PC-3 (cell line): ENCODE results near the gene PPM1B. TPM values are rescaled to one million over a fixed set of nuclear protein-coding genes. Genes with fewer than 3 reads are reported as not detected.
A peak's percentile ranks its signal among the peaks of the same experiment; 100 is the strongest.

ENCODE experiments used
- ATAC-seq: fragments of 200-7000 bp; cut with Tn5 transposase; 2 replicates; pipeline ENCODE4 v1.9.1; 2020; ENCODE audit warnings: mild to moderate bottlenecking, moderate library complexity
- BruUV-seq: library from RNA; stranded (reverse); fragments of 400-500 nt; replicated peaks from 2 replicates; lab custom pipeline; 2021; lab: Mats Ljungman, UMichigan
- CTCF ChIA-PET: fragments of 300-600 bp; sonication (Branson Sonifier 250); formaldehyde crosslinking; loops from one replicate; lab custom pipeline; 2022; ENCODE audit warnings: antibody characterized with exemption; lab: Charles Lee
- POLR2A ChIA-PET: fragments of 300-600 bp; sonication (Branson Sonifier 250); formaldehyde crosslinking; loops from one replicate; lab custom pipeline; 2022; ENCODE audit warnings: antibody characterized with exemption; ENCODE audit not compliant: unreplicated experiment; lab: Charles Lee
- DNase-seq: peaks from one replicate; pipeline ENCODE4 v3.0.0-alpha.2; 2015
- H2AFZ ChIP-seq: fragments of 300-600 bp; sonication (generic); 2 replicates; pipeline ENCODE4 v1.6.0; 2016; ENCODE audit warnings: antibody characterized with exemption, low read length
- H3F3A ChIP-seq: fragments of 300-600 bp; sonication (generic); one replicate; pipeline ENCODE4 v1.6.0; 2017; ENCODE audit warnings: antibody characterized with exemption, low read length, control low read depth, mild to moderate bottlenecking; ENCODE audit not compliant: unreplicated experiment
- H3K27ac ChIP-seq: fragments of 300-600 bp; sonication (generic); 2 replicates; pipeline ENCODE4 v1.5.1; 2016; ENCODE audit warnings: mild to moderate bottlenecking, low read length
- H3K27me3 ChIP-seq: fragments of 300-600 bp; sonication (generic); 2 replicates; pipeline ENCODE4 v1.6.1; 2016; ENCODE audit warnings: low read length, mixed read lengths
- H3K36me3 ChIP-seq: fragments of 300-600 bp; sonication (generic); 2 replicates; pipeline ENCODE4 v1.6.1; 2016; ENCODE audit warnings: low read depth, mixed run types, low read length, mixed read lengths
- H3K4me1 ChIP-seq: fragments of 300-600 bp; sonication (generic); 2 replicates; pipeline ENCODE4 v1.5.1; 2016; ENCODE audit warnings: low read length; ENCODE audit not compliant: insufficient read depth
- H3K4me2 ChIP-seq: fragments of 300-600 bp; sonication (generic); 2 replicates; pipeline ENCODE4 v1.6.0; 2016; ENCODE audit warnings: low read length
- H3K4me3 ChIP-seq: fragments of 300-600 bp; sonication (generic); 2 replicates; pipeline ENCODE4 v1.5.1; 2016; ENCODE audit warnings: mild to moderate bottlenecking, low read length, mixed read lengths
- H3K79me2 ChIP-seq: fragments of 300-600 bp; sonication (generic); 2 replicates; pipeline ENCODE4 v1.6.1; 2017; ENCODE audit warnings: low read length, mixed read lengths
- H3K9ac ChIP-seq: fragments of 300-600 bp; sonication (generic); 2 replicates; pipeline ENCODE4 v1.6.0; 2016; ENCODE audit warnings: mild to moderate bottlenecking, low read length
- H3K9me2 ChIP-seq: fragments of 300-600 bp; sonication (generic); replicated peaks from 2 replicates; pipeline ENCODE4 v1.6.1; 2016; ENCODE audit warnings: mixed run types, low read length, mixed read lengths
- H3K9me3 ChIP-seq: fragments of 300-600 bp; sonication (generic); 2 replicates; pipeline ENCODE4 v1.6.1; 2016; ENCODE audit warnings: low read length, mixed read lengths
- H4K20me1 ChIP-seq: fragments of 300-600 bp; sonication (generic); 2 replicates; pipeline ENCODE4 v1.6.1; 2016; ENCODE audit warnings: low read length, mixed read lengths
- EZH2 ChIP-seq: fragments of 300-600 bp; sonication (generic); IDR thresholded peaks from one replicate; pipeline ENCODE4 v1.6.1; 2017; ENCODE audit warnings: antibody characterized with exemption, mild to moderate bottlenecking, low read length; ENCODE audit not compliant: unreplicated experiment
- EZH2phosphoT487 ChIP-seq: fragments of 300-600 bp; sonication (generic); IDR thresholded peaks from 2 replicates; pipeline ENCODE4 v1.6.1; 2018; ENCODE audit warnings: mild to moderate bottlenecking, antibody characterized with exemption, low read length, borderline replicate concordance
- intact Hi-C: fragments of 100-400 bp; cut with micrococcal nuclease; formaldehyde crosslinking; loops from 2 replicates; pipeline ENCODE4 v1.9.0; 2023
- total RNA-seq: library from RNA; depleted of rRNA; stranded (reverse); fragments of >200 nt; gene quantifications from 2 replicates; pipeline ENCODE4 v1.2.3, GENCODE V29; 2014
- TF ChIP-seq, protein P1 (sequence below): fragments of 300-600 bp; sonication (generic); conservative IDR thresholded peaks from 2 replicates; pipeline ENCODE4 v1.5.1; 2017; ENCODE audit warnings: antibody characterized with exemption, low read depth, mild to moderate bottlenecking, low read length

The PPM1B gene
- total RNA-seq, 1 experiment from 2014 or later: 17.6 TPM

DNA sequence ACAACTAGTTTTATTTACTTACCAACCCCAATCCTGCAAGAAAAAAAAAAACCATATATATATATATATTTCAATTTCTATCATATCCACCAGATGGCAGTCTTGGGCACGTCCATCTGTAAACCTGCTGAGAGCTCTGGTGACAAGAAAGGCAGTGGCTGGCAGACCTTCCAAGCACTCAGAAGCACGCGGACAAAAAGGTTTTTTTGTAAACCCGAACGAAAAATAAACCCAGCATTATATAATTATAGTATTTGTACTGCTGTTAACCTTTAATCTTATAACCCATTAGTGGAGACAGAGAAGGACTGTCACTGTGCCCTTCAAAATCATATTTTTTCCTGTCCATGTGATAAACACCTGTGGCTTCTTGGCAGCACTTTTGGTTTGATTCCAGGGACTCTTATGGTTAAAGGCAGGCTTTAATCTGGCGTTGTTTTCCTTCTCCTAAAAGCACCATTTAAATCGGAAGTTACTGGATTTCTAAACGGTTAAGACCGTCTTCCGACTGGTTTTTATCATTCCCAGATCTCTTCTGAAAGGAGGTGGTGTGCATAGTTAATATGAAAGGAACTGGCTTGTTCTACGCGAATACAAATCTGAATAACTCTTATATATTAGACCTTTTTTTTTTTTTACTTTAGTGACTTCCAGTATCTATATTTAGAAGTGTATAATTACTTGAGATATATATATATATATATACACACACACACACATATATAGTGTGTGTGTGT lies 75.6 kb downstream of the PPM1B start:
- Histone ChIP-seq H3K27me3 (no peaks in the 10 kb centered on the region), H3K9ac (peak overlapping the region; percentile 48), H3K4me1 (peaks cover 21% of the 10 kb centered on the region), H3K4me2 (peak overlapping the region; percentile 89), H3K36me3 (no peaks in the 10 kb centered on the region), H2AFZ (peak overlapping the region; percentile 92), H3K9me3 (no peaks in the 10 kb centered on the region), H3K79me2 (no peaks in the 10 kb centered on the region), H3F3A (no peaks in the 10 kb centered on the region), H3K4me3 (peak overlapping the region; percentile 78), H3K9me2 (no peaks in the 10 kb centered on the region), H3K27ac (peak overlapping the region; percentile 8; the same call in 1 of the 2 replicates), H4K20me1 (no peaks in the 10 kb centered on the region)
- TF ChIP-seq, protein P1, sequence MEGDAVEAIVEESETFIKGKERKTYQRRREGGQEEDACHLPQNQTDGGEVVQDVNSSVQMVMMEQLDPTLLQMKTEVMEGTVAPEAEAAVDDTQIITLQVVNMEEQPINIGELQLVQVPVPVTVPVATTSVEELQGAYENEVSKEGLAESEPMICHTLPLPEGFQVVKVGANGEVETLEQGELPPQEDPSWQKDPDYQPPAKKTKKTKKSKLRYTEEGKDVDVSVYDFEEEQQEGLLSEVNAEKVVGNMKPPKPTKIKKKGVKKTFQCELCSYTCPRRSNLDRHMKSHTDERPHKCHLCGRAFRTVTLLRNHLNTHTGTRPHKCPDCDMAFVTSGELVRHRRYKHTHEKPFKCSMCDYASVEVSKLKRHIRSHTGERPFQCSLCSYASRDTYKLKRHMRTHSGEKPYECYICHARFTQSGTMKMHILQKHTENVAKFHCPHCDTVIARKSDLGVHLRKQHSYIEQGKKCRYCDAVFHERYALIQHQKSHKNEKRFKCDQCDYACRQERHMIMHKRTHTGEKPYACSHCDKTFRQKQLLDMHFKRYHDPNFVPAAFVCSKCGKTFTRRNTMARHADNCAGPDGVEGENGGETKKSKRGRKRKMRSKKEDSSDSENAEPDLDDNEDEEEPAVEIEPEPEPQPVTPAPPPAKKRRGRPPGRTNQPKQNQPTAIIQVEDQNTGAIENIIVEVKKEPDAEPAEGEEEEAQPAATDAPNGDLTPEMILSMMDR: peak; percentile 50
- TF ChIP-seq EZH2: no peak
- ATAC-seq (peak; percentile 49), DNase-seq (peak; percentile 79)
- intact Hi-C loops: loop anchor here (1.0 to 2.0 kb wide), 4 partner anchors 47 to 158 kb away; partner anchors contain the start of gene PPM1B
- BruUV-seq: no TSS peak
- POLR2A ChIA-PET: interaction anchor here (0.6 kb wide), 1 partner anchor 23 kb away, joined by 4 read pairs; no protein-coding TSS in a partner anchor
- CTCF ChIA-PET: interaction anchor here (0.6 to 1.5 kb wide), 7 partner anchors 11 to 188 kb away, joined by 3 to 10 read pairs (median 5); no protein-coding TSS in a partner anchor

DNA sequence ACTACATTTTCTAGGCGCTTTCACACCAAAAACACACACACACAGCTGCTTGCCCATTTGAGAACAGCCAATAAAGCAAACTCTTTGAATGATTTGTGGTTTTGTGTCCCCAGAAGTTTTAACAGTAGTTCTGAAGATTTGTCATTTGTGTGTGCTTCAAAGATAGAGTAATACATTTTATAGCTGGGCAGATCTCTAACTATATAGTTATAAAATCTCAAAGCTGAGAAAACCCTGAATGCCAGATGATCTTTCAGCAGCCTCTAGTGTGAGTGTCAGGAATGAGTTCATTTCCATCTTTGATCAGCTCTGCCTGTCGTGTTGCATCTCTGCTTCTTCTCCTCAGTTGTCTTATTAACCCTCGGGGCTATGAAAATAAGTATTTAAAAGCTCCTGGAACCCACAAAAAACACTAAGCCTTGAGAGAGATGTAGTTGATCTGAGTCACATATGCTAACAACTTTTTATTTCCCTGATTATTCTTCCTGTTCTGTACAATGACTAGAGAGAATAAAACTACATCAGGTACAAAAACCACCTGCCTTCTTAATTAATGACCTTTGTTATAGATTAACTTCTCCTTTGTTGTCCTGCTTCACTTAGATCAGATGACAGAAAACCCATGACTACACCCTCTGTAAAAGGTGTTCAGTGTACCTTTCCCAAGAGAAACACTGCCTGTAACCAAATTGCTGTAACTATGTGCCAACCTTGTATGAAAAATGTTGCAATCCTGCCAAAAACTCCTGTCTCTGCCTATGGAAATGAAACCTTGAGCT lies 76.6 kb downstream of the PPM1B start:
- peak; percentile 62 for DNase-seq
- H2AFZ ChIP-seq: peak overlapping the region; percentile 69
- ATAC-seq: peak; percentile 69
- BruUV-seq: no TSS peak
- CTCF ChIA-PET: interaction anchor here (0.6 to 1.5 kb wide), 3 partner anchors 46 to 368 kb away, joined by 3 to 8 read pairs (median 3); no protein-coding TSS in a partner anchor
- peak overlapping the region; percentile 14 for H3K9ac ChIP-seq
- intact Hi-C loops: loop anchor here (2.0 kb wide), 2 partner anchors 76 to 158 kb away; partner anchors contain the start of gene PPM1B
- H3K4me1 ChIP-seq: peaks cover 17% of the 10 kb centered on the region
- peak overlapping the region; percentile 53 for H3K27ac ChIP-seq
- no peaks in the 10 kb centered on the region for H3K9me3 ChIP-seq
- peak overlapping the region; percentile 89 for H3K4me2 ChIP-seq
- no peaks in the 10 kb centered on the region for H3F3A ChIP-seq
- H3K36me3 ChIP-seq: no peaks in the 10 kb centered on the region
- no peak for TF ChIP-seq EZH2
- TF ChIP-seq EZH2phosphoT487: no peak
- TF ChIP-seq, protein P1: no peak
- no peaks in the 10 kb centered on the region for H3K9me2 ChIP-seq
- H3K79me2 ChIP-seq: no peaks in the 10 kb centered on the region
- no peaks in the 10 kb centered on the region for H4K20me1 ChIP-seq
- POLR2A ChIA-PET: interaction anchor here (0.6 kb wide), 1 partner anchor 22 kb away, joined by 4 read pairs; no protein-coding TSS in a partner anchor
- no peaks in the 10 kb centered on the region for H3K27me3 ChIP-seq
- peak overlapping the region; percentile 78 for H3K4me3 ChIP-seq
